Vagina (tissue), 2 donors: ENCODE measurements around the gene FUT8.

Experiments used
- CTCF ChIP-seq, 3 experiments: fragments of 450-650 bp in 2 of 3; fragments of 200-600 bp in 1 of 3; sonication (generic) in 1 of 3; IDR thresholded peaks; one replicate each; pipeline ENCODE4 v1.5.1; 2017 to 2019; ENCODE audit warnings: antibody characterized with exemption in 3 of 3, mild to moderate bottlenecking in 2 of 3, moderate library complexity in 2 of 3
- POLR2A ChIP-seq, 2 donors: fragments of 450-650 bp; IDR thresholded peaks; one replicate each; pipeline ENCODE4 v1.6.1; 2017; ENCODE audit warnings: antibody characterized with exemption in 2 of 2, mild to moderate bottlenecking in 2 of 2, moderate library complexity in 2 of 2

DNA sequence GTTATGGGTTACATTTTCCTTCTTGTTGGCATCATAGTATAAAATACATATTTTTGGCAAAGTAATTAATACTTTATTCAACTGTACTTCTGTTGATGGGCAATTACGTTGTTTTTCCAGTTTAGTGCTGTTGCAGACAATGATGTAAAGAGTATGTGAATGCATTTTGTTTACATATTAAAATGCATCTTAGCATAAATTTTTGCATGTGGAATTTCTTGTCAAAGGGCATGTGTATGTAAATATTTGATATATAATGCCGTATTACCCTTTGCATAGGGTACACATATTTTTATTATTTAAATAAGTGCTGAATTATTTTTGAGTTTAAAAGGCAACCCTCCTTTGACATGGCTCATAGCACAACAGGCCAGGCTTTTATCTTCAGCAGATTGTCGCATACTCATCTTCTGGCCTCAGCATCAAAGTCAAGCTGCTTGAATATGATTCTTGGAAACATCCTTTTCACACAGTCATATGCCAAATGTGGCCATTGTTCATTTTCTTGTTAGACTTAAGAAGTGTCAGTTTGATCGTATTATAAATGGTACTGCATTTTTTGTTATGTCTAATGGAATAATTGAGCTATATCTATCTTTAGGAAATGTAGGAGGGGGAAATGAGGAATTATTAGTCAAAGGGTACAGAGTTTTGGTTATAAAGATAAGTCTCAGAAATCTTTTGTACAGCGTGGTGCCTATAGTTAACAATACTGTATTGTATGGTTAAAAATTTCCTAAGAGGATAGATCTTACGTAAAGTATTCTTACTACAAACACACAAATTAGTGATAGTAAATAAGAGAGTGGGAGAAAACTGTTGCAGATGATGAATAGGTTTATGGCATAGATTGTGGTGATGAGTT, 138.5 kb downstream of the FUT8 start:
- TF ChIP-seq POLR2A (IDR thresholded peaks at IDR 0.05) (no peak), CTCF (IDR thresholded peaks at IDR 0.05) (no peak)
